ENCODE data around the gene FOSB. TPM values are rescaled to one million over a fixed set of nuclear protein-coding genes. Genes with fewer than 3 reads are reported as not detected.
A peak's percentile ranks its signal among the peaks of the same experiment; 100 is the strongest.

Gene FOSB
- 250 TPM for polyA plus RNA-seq
- long read RNA-seq, donor 1, partial matches to known transcripts, result 5 of 17 reads
- long read RNA-seq, donor 1, other reads (novel, unspliced or antisense), result 0 of 17 reads
- long read RNA-seq, donor 2, partial matches to known transcripts, result 0 of 2 reads
- long read RNA-seq, donor 2, other reads (novel, unspliced or antisense), result 0 of 2 reads
- long read RNA-seq, donor 3, transcript FOSB-205 (1 exons, 2,182 nt), result major isoform, 7 of 11 reads
- long read RNA-seq, donor 3, partial matches to known transcripts, result 0 of 11 reads
- long read RNA-seq, donor 3, other reads (novel, unspliced or antisense), result 0 of 11 reads
- long read RNA-seq, donor 4, partial matches to known transcripts, result 0 of 4 reads
- long read RNA-seq, donor 4, other reads (novel, unspliced or antisense), result 0 of 4 reads
- long read RNA-seq, donor 5, transcript FOSB-205 (1 exons, 2,182 nt), result major isoform, 15 of 27 reads
- long read RNA-seq, donor 5, partial matches to known transcripts, result 5 of 27 reads
- long read RNA-seq, donor 5, other reads (novel, unspliced or antisense), result 0 of 27 reads
- long read RNA-seq, donor 6, transcript FOSB-205 (1 exons, 2,182 nt), result major isoform, 15 of 21 reads
- long read RNA-seq, donor 6, partial matches to known transcripts, result 0 of 21 reads
- long read RNA-seq, donor 6, other reads (novel, unspliced or antisense), result 0 of 21 reads
- long read RNA-seq, donor 7, transcript FOSB-205 (1 exons, 2,182 nt), result major isoform, 46 of 68 reads
- long read RNA-seq, donor 7, transcript FOSB-206 (3 exons, 3,774 nt), result minor isoform, 10 of 68 reads
- long read RNA-seq, donor 7, partial matches to known transcripts, result 0 of 68 reads
- long read RNA-seq, donor 7, other reads (novel, unspliced or antisense), result 0 of 68 reads
- long read RNA-seq, donor 8, partial matches to known transcripts, result 5 of 9 reads
- long read RNA-seq, donor 8, other reads (novel, unspliced or antisense), result 0 of 9 reads
- long read RNA-seq, donor 9, partial matches to known transcripts, result 0 of 2 reads
- long read RNA-seq, donor 9, other reads (novel, unspliced or antisense), result 0 of 2 reads
- long read RNA-seq, donor 10, transcript FOSB-206 (3 exons, 3,774 nt), result major isoform, 6 of 12 reads
- long read RNA-seq, donor 10, partial matches to known transcripts, result 0 of 12 reads
- long read RNA-seq, donor 10, other reads (novel, unspliced or antisense), result 0 of 12 reads
- long read RNA-seq, donor 11, partial matches to known transcripts, result 0 of 8 reads
- long read RNA-seq, donor 11, other reads (novel, unspliced or antisense), result 0 of 8 reads

GRCh38 chr19:45467456-45468158, at the start of gene FOSB:
Gene FOSB, plus strand, starts transcription at chr19:45467996. Its CDS starts 591 bp downstream, at chr19:45468587.
- Histone ChIP-seq H3K4me1 (ENCODE audit: control insufficient read depth, insufficient read depth, low read length) (peaks cover 23% of the 10 kb centered on the region), H3K36me3 (ENCODE audit: control insufficient read depth, insufficient read depth, low read length) (no peaks in the 10 kb centered on the region), H3K4me3 (ENCODE audit: low read length) (peak within 1 kb of the TSS; percentile 88), H3K27me3 (ENCODE audit: control insufficient read depth, insufficient read depth, low read length) (peaks cover 26% of the 10 kb centered on the region), H3K9me3 (ENCODE audit: control insufficient read depth, low read depth, low read length) (no peaks in the 10 kb centered on the region), H3K27ac (ENCODE audit: low read length) (peak within 1 kb of the TSS; percentile 96)
- no CpG with 5 or more reads among the region's 56 CpGs for WGBS (ENCODE audit: insufficient coverage, low lambda C conversion rate)
- peak; percentile 92 to 94 for DNase-seq

GRCh38 chr19:45418802-45419201, 49.0 kb upstream of the FOSB start:
- H3K4me3 ChIP-seq (ENCODE audit: low read length), result no peak overlapping the region
- H3K4me1 ChIP-seq (ENCODE audit: control insufficient read depth, insufficient read depth, low read length), result peaks cover 5% of the 10 kb centered on the region
- no peak overlapping the region for H3K27ac ChIP-seq (ENCODE audit: low read length)
- no peaks in the 10 kb centered on the region for H3K9me3 ChIP-seq (ENCODE audit: control insufficient read depth, low read depth, low read length)
- H3K27me3 ChIP-seq (ENCODE audit: control insufficient read depth, insufficient read depth, low read length), result no peaks in the 10 kb centered on the region
- DNase-seq, result no peak
- peaks cover 55% of the 10 kb centered on the region for H3K36me3 ChIP-seq (ENCODE audit: control insufficient read depth, insufficient read depth, low read length)
- no CpG with 5 or more reads among the region's 9 CpGs for WGBS (ENCODE audit: insufficient coverage, low lambda C conversion rate)

DNA sequence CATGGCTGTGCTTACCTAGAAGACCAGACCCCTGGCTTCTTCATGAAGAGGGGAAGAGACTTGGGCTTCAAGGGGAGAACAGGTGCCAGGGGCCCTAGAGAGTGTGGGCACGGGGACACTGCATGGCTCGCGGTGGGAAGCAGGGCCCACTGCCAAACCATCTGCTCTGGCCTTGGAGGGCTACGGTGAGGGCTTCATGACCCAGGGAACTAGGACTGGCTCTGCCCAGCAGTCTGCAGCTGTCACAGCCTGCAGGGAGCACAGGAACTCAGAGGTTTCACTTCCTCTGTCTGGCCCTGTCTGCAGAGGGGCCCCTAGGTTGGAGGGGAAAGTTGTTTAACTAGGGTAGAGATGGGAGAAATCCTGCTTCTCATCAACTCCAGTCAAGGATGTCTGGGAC, 48.4 kb upstream of the FOSB start:
- no peaks in the 10 kb centered on the region for H3K27me3 ChIP-seq (ENCODE audit: control insufficient read depth, insufficient read depth, low read length)
- DNase-seq, result no peak
- no peak overlapping the region for H3K4me3 ChIP-seq (ENCODE audit: low read length)
- H3K27ac ChIP-seq (ENCODE audit: low read length), result no peak overlapping the region
- peaks cover 10% of the 10 kb centered on the region for H3K4me1 ChIP-seq (ENCODE audit: control insufficient read depth, insufficient read depth, low read length)
- H3K36me3 ChIP-seq (ENCODE audit: control insufficient read depth, insufficient read depth, low read length), result peaks cover 52% of the 10 kb centered on the region
- H3K9me3 ChIP-seq (ENCODE audit: control insufficient read depth, low read depth, low read length), result no peaks in the 10 kb centered on the region
- WGBS (ENCODE audit: insufficient coverage, low lambda C conversion rate), result no CpG with 5 or more reads among the region's 4 CpGs

DNA sequence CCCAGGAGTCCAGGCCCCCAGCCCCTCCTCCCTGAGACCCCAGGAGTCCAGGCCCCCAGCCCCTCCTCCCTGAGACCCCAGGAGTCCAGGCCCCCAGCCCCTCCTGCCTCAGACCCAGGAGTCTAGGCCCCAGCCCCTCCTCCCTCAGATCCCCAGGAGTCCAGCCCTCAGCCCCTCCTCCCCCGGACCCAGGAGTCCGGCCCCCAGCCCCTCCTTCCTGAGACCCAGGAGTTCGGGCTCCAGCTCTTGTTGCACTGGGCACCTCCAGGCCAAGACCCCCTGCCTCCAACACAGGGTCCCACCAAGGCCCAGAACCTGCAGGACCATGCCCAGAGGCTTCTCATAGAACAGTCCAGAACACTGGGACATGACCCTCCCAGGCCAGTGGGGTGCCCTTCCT, 47.9 kb upstream of the FOSB start:
- no peak for DNase-seq
- WGBS (ENCODE audit: insufficient coverage, low lambda C conversion rate), result no CpG with 5 or more reads among the region's 3 CpGs
- Histone ChIP-seq H3K36me3 (ENCODE audit: control insufficient read depth, insufficient read depth, low read length) (peaks cover 48% of the 10 kb centered on the region), H3K27me3 (ENCODE audit: control insufficient read depth, insufficient read depth, low read length) (no peaks in the 10 kb centered on the region), H3K4me1 (ENCODE audit: control insufficient read depth, insufficient read depth, low read length) (peaks cover 15% of the 10 kb centered on the region), H3K4me3 (ENCODE audit: low read length) (no peak overlapping the region), H3K9me3 (ENCODE audit: control insufficient read depth, low read depth, low read length) (no peaks in the 10 kb centered on the region), H3K27ac (ENCODE audit: low read length) (no peak overlapping the region)

DNA sequence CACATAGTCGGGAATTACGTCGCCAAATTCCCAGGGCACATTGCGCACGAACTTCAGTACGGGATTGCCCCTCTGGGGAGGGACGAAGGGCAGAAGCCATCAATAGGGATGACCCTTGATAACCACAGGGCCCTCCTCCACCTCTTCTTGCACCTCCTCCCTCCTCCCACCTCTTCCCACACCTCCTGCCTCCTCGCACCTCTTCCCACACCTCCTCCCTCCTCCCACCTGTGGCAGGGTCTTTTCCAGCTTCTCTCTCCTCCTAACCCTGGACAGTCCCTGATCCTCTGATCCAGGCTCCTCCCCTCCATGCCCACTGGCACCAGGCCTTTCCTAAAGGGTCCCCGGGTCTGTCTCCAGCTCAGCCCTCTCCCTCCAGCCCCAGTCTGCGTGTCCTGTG, 47.4 kb upstream of the FOSB start:
- no peaks in the 10 kb centered on the region for H3K9me3 ChIP-seq (ENCODE audit: control insufficient read depth, low read depth, low read length)
- peaks cover 48% of the 10 kb centered on the region for H3K36me3 ChIP-seq (ENCODE audit: control insufficient read depth, insufficient read depth, low read length)
- H3K27me3 ChIP-seq (ENCODE audit: control insufficient read depth, insufficient read depth, low read length), result no peaks in the 10 kb centered on the region
- WGBS (ENCODE audit: insufficient coverage, low lambda C conversion rate), result 60% methylated on average over 1 of the region's 10 CpGs
- H3K4me1 ChIP-seq (ENCODE audit: control insufficient read depth, insufficient read depth, low read length), result peaks cover 18% of the 10 kb centered on the region
- H3K27ac ChIP-seq (ENCODE audit: low read length), result no peak overlapping the region
- H3K4me3 ChIP-seq (ENCODE audit: low read length), result no peak overlapping the region
- no peak for DNase-seq

DNA sequence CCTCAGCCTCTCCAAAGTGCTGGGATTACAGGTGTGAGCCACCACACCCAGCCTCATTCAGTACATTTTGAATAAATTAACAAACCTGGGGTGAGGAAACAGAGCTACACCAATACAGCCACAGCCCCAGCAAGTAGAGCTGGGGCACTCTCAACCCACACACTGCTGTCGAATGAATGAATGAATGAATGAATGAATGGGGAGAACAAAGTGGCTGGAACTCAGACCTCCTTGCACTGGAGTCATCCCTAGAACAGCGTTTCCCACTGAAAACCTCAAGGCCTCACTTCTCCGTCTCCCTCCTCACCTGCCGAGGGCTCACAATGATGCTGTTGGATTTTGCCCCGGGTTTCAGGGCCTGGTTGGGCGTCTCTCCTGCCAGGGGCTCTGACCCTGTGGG, 46.9 kb upstream of the FOSB start:
- WGBS (ENCODE audit: insufficient coverage, low lambda C conversion rate), result no CpG with 5 or more reads among the region's 6 CpGs
- H3K9me3 ChIP-seq (ENCODE audit: control insufficient read depth, low read depth, low read length), result no peaks in the 10 kb centered on the region
- no peak overlapping the region for H3K4me3 ChIP-seq (ENCODE audit: low read length)
- DNase-seq, result no peak
- H3K27me3 ChIP-seq (ENCODE audit: control insufficient read depth, insufficient read depth, low read length), result no peaks in the 10 kb centered on the region
- H3K4me1 ChIP-seq (ENCODE audit: control insufficient read depth, insufficient read depth, low read length), result peaks cover 18% of the 10 kb centered on the region
- no peak overlapping the region for H3K27ac ChIP-seq (ENCODE audit: low read length)
- H3K36me3 ChIP-seq (ENCODE audit: control insufficient read depth, insufficient read depth, low read length), result peaks cover 45% of the 10 kb centered on the region

- Histone ChIP-seq H3K4me3 (ENCODE audit: low read length) (no peak overlapping the region), H3K27me3 (ENCODE audit: control insufficient read depth, insufficient read depth, low read length) (no peaks in the 10 kb centered on the region), H3K9me3 (ENCODE audit: control insufficient read depth, low read depth, low read length) (no peaks in the 10 kb centered on the region), H3K36me3 (ENCODE audit: control insufficient read depth, insufficient read depth, low read length) (peaks cover 36% of the 10 kb centered on the region), H3K4me1 (ENCODE audit: control insufficient read depth, insufficient read depth, low read length) (peaks cover 18% of the 10 kb centered on the region), H3K27ac (ENCODE audit: low read length) (no peak overlapping the region)
- no CpG with 5 or more reads among the region's 6 CpGs for WGBS (ENCODE audit: insufficient coverage, low lambda C conversion rate)
- DNase-seq, result no peak
Measured at GRCh38 chr19:45421947-45422498, 45.8 kb upstream of the FOSB start.

DNA sequence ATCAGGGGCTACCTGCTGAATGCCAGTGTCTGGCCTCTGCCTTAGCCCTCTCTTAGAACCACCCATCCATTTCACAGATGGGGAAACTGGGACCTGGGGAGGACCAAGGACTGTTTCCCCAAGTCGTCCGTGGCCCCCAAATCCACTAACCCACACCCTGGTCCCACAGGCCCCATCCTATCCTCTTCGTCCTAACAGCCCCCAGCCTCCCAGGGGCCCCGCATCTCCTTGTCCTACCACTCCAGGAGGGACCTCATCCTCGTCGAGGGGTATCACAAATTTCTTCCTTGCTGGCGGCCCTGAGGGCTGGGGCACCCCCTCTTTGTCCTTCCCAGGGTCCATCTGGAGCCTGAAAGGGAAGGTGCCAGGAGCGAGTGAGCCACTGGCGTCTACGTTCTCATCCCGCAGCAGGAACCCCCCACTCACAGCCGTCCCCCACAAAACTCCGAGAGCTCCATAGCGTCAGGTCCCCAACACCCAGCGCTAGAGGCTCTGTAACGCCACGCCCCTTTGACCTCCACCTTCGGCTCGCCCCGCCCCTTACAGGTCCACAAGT, 44.7 kb upstream of the FOSB start:
- Histone ChIP-seq H3K27ac (ENCODE audit: low read length) (peak overlapping the region; percentile 91), H3K27me3 (ENCODE audit: control insufficient read depth, insufficient read depth, low read length) (no peaks in the 10 kb centered on the region), H3K4me3 (ENCODE audit: low read length) (peak overlapping the region; percentile 57), H3K36me3 (ENCODE audit: control insufficient read depth, insufficient read depth, low read length) (peaks cover 26% of the 10 kb centered on the region), H3K9me3 (ENCODE audit: control insufficient read depth, low read depth, low read length) (no peaks in the 10 kb centered on the region), H3K4me1 (ENCODE audit: control insufficient read depth, insufficient read depth, low read length) (peaks cover 18% of the 10 kb centered on the region)
- DNase-seq, result no peak
- no CpG with 5 or more reads among the region's 20 CpGs for WGBS (ENCODE audit: insufficient coverage, low lambda C conversion rate)

DNA sequence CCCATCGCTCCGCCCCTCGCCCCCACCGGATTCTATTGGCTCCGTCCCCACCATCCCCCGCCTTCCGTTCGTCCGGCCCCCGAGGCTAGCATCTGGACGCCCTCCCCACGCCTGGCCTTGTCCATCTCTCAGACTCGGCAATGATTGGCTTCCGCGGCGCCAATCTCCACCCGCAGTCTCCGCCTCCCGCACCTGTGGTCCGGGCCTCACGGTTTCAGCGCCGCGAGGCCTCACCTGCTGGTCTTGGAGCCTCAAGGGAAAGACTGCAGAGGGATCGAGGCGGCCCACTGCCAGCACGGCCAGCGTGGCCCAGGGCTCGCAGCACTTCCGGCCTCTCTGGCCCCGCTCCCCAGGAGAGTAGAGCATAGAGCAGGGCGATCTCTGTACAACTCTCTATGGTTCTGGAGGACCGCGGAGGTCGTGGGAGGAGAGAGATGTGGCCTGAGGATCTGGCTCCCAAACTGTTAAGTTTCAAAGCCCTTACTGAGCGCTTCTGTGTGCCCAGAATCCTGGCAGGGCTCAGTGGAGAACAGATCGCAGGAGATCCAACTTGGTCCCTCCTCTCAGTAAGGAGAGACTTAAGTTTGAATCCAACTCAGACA, 44.1 kb upstream of the FOSB start, which contains the start of gene ERCC1:
ERCC1 (minus strand) TSS at position 329 of the 602 bp plus-strand sequence. CDS start 543 bp downstream, outside the sequence.
- Histone ChIP-seq H3K27me3 (ENCODE audit: control insufficient read depth, insufficient read depth, low read length) (peaks cover 4% of the 10 kb centered on the region), H3K27ac (ENCODE audit: low read length) (peak within 1 kb of the TSS; percentile 91), H3K4me3 (ENCODE audit: low read length) (peak within 1 kb of the TSS; percentile 57), H3K36me3 (ENCODE audit: control insufficient read depth, insufficient read depth, low read length) (peaks cover 24% of the 10 kb centered on the region), H3K4me1 (ENCODE audit: control insufficient read depth, insufficient read depth, low read length) (peaks cover 21% of the 10 kb centered on the region), H3K9me3 (ENCODE audit: control insufficient read depth, low read depth, low read length) (no peaks in the 10 kb centered on the region)
- no CpG with 5 or more reads among the region's 37 CpGs for WGBS (ENCODE audit: insufficient coverage, low lambda C conversion rate)
- DNase-seq, result peak; percentile 96 to 98

Measured in large intestine (tissue), 12 donors.